CD4-positive, alpha-beta T cell treated with Interleukin-6 at 100 ng/mL for 8 hours (primary cell): ENCODE data around the gene APCDD1L.

Source experiments
- DNase-seq: peaks from one replicate; pipeline ENCODE4 v3.0.0-alpha.2; 2020; ENCODE audit warnings: mixed read lengths, low spot score

Gene APCDD1L

GRCh38 chr20:58466729-58467571 is 48.2 kb downstream of the APCDD1L start:
- no peak for DNase-seq

- no peak for DNase-seq
These were observed 49.0 kb downstream of the APCDD1L start for GRCh38 chr20:58466095-58466708.

- no peak for DNase-seq
These were observed 50.4 kb downstream of the APCDD1L start for GRCh38 chr20:58464838-58465237.

GRCh38 chr20:58463256-58463655 is 51.9 kb downstream of the APCDD1L start:
- DNase-seq, result no peak

- DNase-seq, result no peak
These were observed 53.3 kb downstream of the APCDD1L start for GRCh38 chr20:58461899-58462298.

- no peak for DNase-seq
These were observed 54.1 kb downstream of the APCDD1L start for GRCh38 chr20:58461104-58461503.

- no peak for DNase-seq
These were observed 56.0 kb downstream of the APCDD1L start for GRCh38 chr20:58459058-58459750.

- no peak for DNase-seq
These were observed 56.7 kb downstream of the APCDD1L start for GRCh38 chr20:58458342-58459057.

- no peak for DNase-seq
These were observed 58.0 kb downstream of the APCDD1L start for GRCh38 chr20:58457083-58457695.

- no peak for DNase-seq
These were observed 60.7 kb downstream of the APCDD1L start for GRCh38 chr20:58454460-58454859.

- DNase-seq, result no peak
These were observed 61.8 kb downstream of the APCDD1L start for GRCh38 chr20:58453391-58453790.

GRCh38 chr20:58452667-58453255 is 62.4 kb downstream of the APCDD1L start:
- no peak for DNase-seq

GRCh38 chr20:58450254-58450653 is 64.9 kb downstream of the APCDD1L start:
- DNase-seq, result no peak

GRCh38 chr20:58449681-58450221 is 65.4 kb downstream of the APCDD1L start:
- no peak for DNase-seq

- no peak for DNase-seq
These were observed 66.2 kb downstream of the APCDD1L start for GRCh38 chr20:58448958-58449357.

- peak; percentile 42 for DNase-seq
These were observed 67.4 kb downstream of the APCDD1L start for GRCh38 chr20:58447511-58448391.

GRCh38 chr20:58446960-58447265 is 68.3 kb downstream of the APCDD1L start:
- no peak for DNase-seq

GRCh38 chr20:58446264-58446959 is 68.8 kb downstream of the APCDD1L start:
- DNase-seq, result no peak

GRCh38 chr20:58444746-58445255 is 70.4 kb downstream of the APCDD1L start:
- no peak for DNase-seq
